HUES64 (cell line): ENCODE measurements around the gene GGTLC2.

Experiments
- H3K27ac ChIP-seq: 2 replicates; pipeline ENCODE4 v1.7.0; 2013; ENCODE audit warnings: low read depth, low read length, inconsistent platforms
- H3K27me3 ChIP-seq: 2 replicates; pipeline ENCODE4 v1.6.1; 2013; ENCODE audit warnings: mild to moderate bottlenecking, low read length; ENCODE audit not compliant: insufficient read depth
- H3K36me3 ChIP-seq: 2 replicates; pipeline ENCODE4 v1.6.1; 2013; ENCODE audit warnings: mild to moderate bottlenecking, low read length; ENCODE audit not compliant: insufficient read depth
- H3K4me1 ChIP-seq: 2 replicates; pipeline ENCODE4 v1.6.1; 2013; ENCODE audit warnings: mild to moderate bottlenecking, low read length, moderate library complexity; ENCODE audit not compliant: insufficient read depth
- H3K4me3 ChIP-seq: 2 replicates; pipeline ENCODE4 v1.5.1; 2013; ENCODE audit warnings: mild to moderate bottlenecking, low read length, moderate library complexity
- H3K9ac ChIP-seq: 2 replicates; pipeline ENCODE4 v1.6.1; 2013; ENCODE audit warnings: mild to moderate bottlenecking, low read depth, low read length
- H3K9me3 ChIP-seq: 2 replicates; pipeline ENCODE4 v1.6.1; 2013; ENCODE audit warnings: low read depth, low read length; ENCODE audit not compliant: insufficient read depth
- WGBS: fragments of 150-250, 120-280 bp; methylation state at CpG from one replicate; pipeline ENCODE4 v1.1.7; 2013; ENCODE audit warnings: missing lambda C conversion rate; 5-methylcytosine and 5-hydroxymethylcytosine counted together

GGTLC2 gene

GRCh38 chr22:22655452-22656290, 11.3 kb downstream of the GGTLC2 start:
- no peak overlapping the region for H3K9ac ChIP-seq
- 80% methylated on average over 8 of the region's 8 CpGs for WGBS
- no peak overlapping the region for H3K27ac ChIP-seq
- no peak overlapping the region for H3K4me3 ChIP-seq
- H3K36me3 ChIP-seq = no peaks in the 10 kb centered on the region
- H3K4me1 ChIP-seq = no peaks in the 10 kb centered on the region
- H3K27me3 ChIP-seq = peaks cover 42% of the 10 kb centered on the region
- no peaks in the 10 kb centered on the region for H3K9me3 ChIP-seq

- no peaks in the 10 kb centered on the region for H3K9me3 ChIP-seq
- H3K27me3 ChIP-seq = peaks cover 61% of the 10 kb centered on the region
- no peaks in the 10 kb centered on the region for H3K4me1 ChIP-seq
- no peak overlapping the region for H3K27ac ChIP-seq
- no CpG with 5 or more reads among the region's 1 CpG for WGBS
- H3K4me3 ChIP-seq = no peak overlapping the region
- H3K9ac ChIP-seq = no peak overlapping the region
- H3K36me3 ChIP-seq = no peaks in the 10 kb centered on the region
Observed at GRCh38 chr22:22657712-22658111, 13.3 kb downstream of the GGTLC2 start.

- Histone ChIP-seq H3K4me3 (no peak overlapping the region), H3K27ac (no peak overlapping the region), H3K4me1 (no peaks in the 10 kb centered on the region), H3K9me3 (no peaks in the 10 kb centered on the region), H3K27me3 (peaks cover 79% of the 10 kb centered on the region), H3K36me3 (no peaks in the 10 kb centered on the region), H3K9ac (no peak overlapping the region)
- WGBS = 92% methylated on average over 4 of the region's 4 CpGs
Observed at GRCh38 chr22:22661275-22661674, 16.9 kb downstream of the GGTLC2 start.

- Histone ChIP-seq H3K4me3 (no peak overlapping the region), H3K4me1 (no peaks in the 10 kb centered on the region), H3K36me3 (no peaks in the 10 kb centered on the region), H3K27me3 (peaks cover 76% of the 10 kb centered on the region), H3K9me3 (no peaks in the 10 kb centered on the region), H3K9ac (no peak overlapping the region), H3K27ac (no peak overlapping the region)
- 98% methylated on average over 3 of the region's 3 CpGs for WGBS
Observed at GRCh38 chr22:22662095-22662494, 17.7 kb downstream of the GGTLC2 start.

- Histone ChIP-seq H3K27ac (no peak overlapping the region), H3K9me3 (no peaks in the 10 kb centered on the region), H3K4me3 (no peak overlapping the region), H3K4me1 (no peaks in the 10 kb centered on the region), H3K9ac (no peak overlapping the region), H3K27me3 (peaks cover 61% of the 10 kb centered on the region), H3K36me3 (no peaks in the 10 kb centered on the region)
- 81% methylated on average over 14 of the region's 14 CpGs for WGBS
Observed at GRCh38 chr22:22663861-22664800, 19.7 kb downstream of the GGTLC2 start.

- H3K4me1 ChIP-seq = no peaks in the 10 kb centered on the region
- no peak overlapping the region for H3K27ac ChIP-seq
- no peaks in the 10 kb centered on the region for H3K36me3 ChIP-seq
- WGBS = 66% methylated on average over 7 of the region's 7 CpGs
- peaks cover 54% of the 10 kb centered on the region for H3K27me3 ChIP-seq
- H3K9me3 ChIP-seq = peaks cover 12% of the 10 kb centered on the region; the same call in 1 of the 2 replicates
- no peak overlapping the region for H3K4me3 ChIP-seq
- no peak overlapping the region for H3K9ac ChIP-seq
Observed at GRCh38 chr22:22666307-22667091, 22.1 kb downstream of the GGTLC2 start.

GRCh38 chr22:22667966-22668880, 23.8 kb downstream of the GGTLC2 start:
- Histone ChIP-seq H3K4me1 (no peaks in the 10 kb centered on the region), H3K9ac (no peak overlapping the region), H3K36me3 (no peaks in the 10 kb centered on the region), H3K9me3 (peaks cover 12% of the 10 kb centered on the region; the same call in 1 of the 2 replicates), H3K27ac (no peak overlapping the region), H3K4me3 (no peak overlapping the region), H3K27me3 (peaks cover 53% of the 10 kb centered on the region)
- WGBS = 73% methylated on average over 11 of the region's 11 CpGs

- Histone ChIP-seq H3K27me3 (peaks cover 54% of the 10 kb centered on the region), H3K36me3 (no peaks in the 10 kb centered on the region), H3K4me1 (no peaks in the 10 kb centered on the region), H3K27ac (no peak overlapping the region), H3K9ac (no peak overlapping the region), H3K4me3 (no peak overlapping the region), H3K9me3 (peaks cover 12% of the 10 kb centered on the region; the same call in 1 of the 2 replicates)
- 98% methylated on average over 2 of the region's 2 CpGs for WGBS
Observed at GRCh38 chr22:22669093-22669492, 24.7 kb downstream of the GGTLC2 start.

- Histone ChIP-seq H3K36me3 (no peaks in the 10 kb centered on the region), H3K4me3 (no peak overlapping the region), H3K27ac (no peak overlapping the region), H3K9me3 (peaks cover 12% of the 10 kb centered on the region; the same call in 1 of the 2 replicates), H3K9ac (no peak overlapping the region), H3K4me1 (no peaks in the 10 kb centered on the region), H3K27me3 (peaks cover 56% of the 10 kb centered on the region)
- 90% methylated on average over 3 of the region's 4 CpGs for WGBS
Observed at GRCh38 chr22:22670076-22670795, 25.8 kb downstream of the GGTLC2 start.
